ENCODE results near the gene MLPH.

DNA sequence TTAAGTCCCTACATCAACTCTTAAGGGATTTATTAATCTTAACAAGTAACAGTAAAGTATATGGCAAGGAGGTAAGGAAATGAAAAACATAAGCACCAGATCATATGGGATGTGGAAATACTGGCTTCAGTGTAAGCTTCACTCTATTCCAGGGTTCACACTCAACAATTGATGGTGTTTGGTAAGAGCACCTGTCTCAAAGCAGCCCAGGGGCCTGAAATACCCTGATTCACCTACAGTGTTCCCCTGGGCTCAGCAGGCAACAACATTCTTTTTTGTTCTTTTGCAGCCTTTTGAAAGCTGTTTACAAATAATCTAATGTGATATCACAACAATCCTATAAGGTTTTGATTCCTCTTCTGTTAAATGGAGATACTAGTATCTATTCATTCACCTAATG lies 1.2 kb upstream of the MLPH start:
- no peak for TF ChIP-seq EZH2 (IDR thresholded peaks at IDR 0.05; ENCODE audit: borderline replicate concordance, low read length)
- TF ChIP-seq, protein P1, sequence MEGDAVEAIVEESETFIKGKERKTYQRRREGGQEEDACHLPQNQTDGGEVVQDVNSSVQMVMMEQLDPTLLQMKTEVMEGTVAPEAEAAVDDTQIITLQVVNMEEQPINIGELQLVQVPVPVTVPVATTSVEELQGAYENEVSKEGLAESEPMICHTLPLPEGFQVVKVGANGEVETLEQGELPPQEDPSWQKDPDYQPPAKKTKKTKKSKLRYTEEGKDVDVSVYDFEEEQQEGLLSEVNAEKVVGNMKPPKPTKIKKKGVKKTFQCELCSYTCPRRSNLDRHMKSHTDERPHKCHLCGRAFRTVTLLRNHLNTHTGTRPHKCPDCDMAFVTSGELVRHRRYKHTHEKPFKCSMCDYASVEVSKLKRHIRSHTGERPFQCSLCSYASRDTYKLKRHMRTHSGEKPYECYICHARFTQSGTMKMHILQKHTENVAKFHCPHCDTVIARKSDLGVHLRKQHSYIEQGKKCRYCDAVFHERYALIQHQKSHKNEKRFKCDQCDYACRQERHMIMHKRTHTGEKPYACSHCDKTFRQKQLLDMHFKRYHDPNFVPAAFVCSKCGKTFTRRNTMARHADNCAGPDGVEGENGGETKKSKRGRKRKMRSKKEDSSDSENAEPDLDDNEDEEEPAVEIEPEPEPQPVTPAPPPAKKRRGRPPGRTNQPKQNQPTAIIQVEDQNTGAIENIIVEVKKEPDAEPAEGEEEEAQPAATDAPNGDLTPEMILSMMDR (conservative IDR thresholded peaks at IDR 0.05 in 1 of 2, IDR thresholded peaks at IDR 0.05 in 1 of 2; ENCODE audit: extremely low read depth in 1 of 2, insufficient read depth in 1 of 2, low read depth in 1 of 2, low read length in 2 of 2) = no peak

Data from mammary epithelial cell (primary cell).